Measurements from ENCODE around the gene G2E3. TPM values are rescaled to one million over a fixed set of nuclear protein-coding genes. Genes with fewer than 3 reads are reported as not detected.

Gene G2E3
- total and polyA plus RNA-seq, 2 of the 4 experiments (the other 2 are of a cell fraction): 9.6 to 19.4 TPM

- H3K36me3 ChIP-seq (ENCODE audit: control insufficient read depth, insufficient read depth, low read length): no peaks in the 10 kb centered on the region
- H3K56ac ChIP-seq (ENCODE audit: extremely low read depth, insufficient read depth, low read length): no peak overlapping the region
- POLR2A ChIA-PET (ENCODE audit: unreplicated experiment): no interaction called here
- H3K9ac ChIP-seq (ENCODE audit: low read depth, low read length): no peak overlapping the region
- no peak overlapping the region for H2BK120ac ChIP-seq (ENCODE audit: low read depth, low read length)
- no peak overlapping the region for H4K91ac ChIP-seq (ENCODE audit: insufficient read depth, low read depth, low read length)
- no peak overlapping the region for H3K18ac ChIP-seq (ENCODE audit: low read depth, low read length)
- ATAC-seq (ENCODE audit: low read depth) (no peak), DNase-seq (no peak)
- H3K9me3 ChIP-seq (ENCODE audit: control insufficient read depth, insufficient read depth, low read length): no peaks in the 10 kb centered on the region
- in situ Hi-C loops (cut with MboI; ENCODE audit: low sequenced_read_pairs) (no loop called here), intact Hi-C loops (cut with micrococcal nuclease) (no loop called here), dilution Hi-C loops (cut with HindIII; ENCODE audit: low sequenced_read_pairs, unreplicated experiment) (no loop called here)
- no peak overlapping the region for H3K14ac ChIP-seq (replicated peaks; ENCODE audit: low read depth, low read length)
- H3K9me1 ChIP-seq (ENCODE audit: insufficient read depth, low read length): peaks cover 10% of the 10 kb centered on the region
- no TSS peak for BruUV-seq (replicated peaks)
- H2AK5ac ChIP-seq (ENCODE audit: low read depth, low read length): no peak overlapping the region
- WGBS, 2 experiments (ENCODE audit: extremely low coverage in 2 of 2, insufficient read length in 1 of 2): no CpG with 5 or more reads among the region's 3 CpGs
- no peak overlapping the region for H2BK20ac ChIP-seq (ENCODE audit: low read depth, low read length)
- H3K4ac ChIP-seq (ENCODE audit: low read depth, low read length): no peak overlapping the region
- no peak overlapping the region for H3K4me3 ChIP-seq (ENCODE audit: insufficient read depth, low read depth, low read length)
- H2AFZ ChIP-seq (replicated peaks; ENCODE audit: low read length, poor library complexity): no peak overlapping the region
- CTCF ChIA-PET: no interaction called here
- no peak overlapping the region for H3K27ac ChIP-seq (ENCODE audit: insufficient read depth, low read length)
- no peak overlapping the region for H2AK9ac ChIP-seq (replicated peaks; ENCODE audit: low read depth, low read length, poor library complexity)
- no peak overlapping the region for H3K4me2 ChIP-seq (ENCODE audit: low read depth, low read length)
- no peak overlapping the region for H3K23ac ChIP-seq (ENCODE audit: low read depth, low read length)
- H3K27me3 ChIP-seq (ENCODE audit: control insufficient read depth, insufficient read depth, low read length): no peaks in the 10 kb centered on the region
- no peak overlapping the region for H2BK15ac ChIP-seq (ENCODE audit: low read depth, low read length)
- TF ChIP-seq, protein P1, sequence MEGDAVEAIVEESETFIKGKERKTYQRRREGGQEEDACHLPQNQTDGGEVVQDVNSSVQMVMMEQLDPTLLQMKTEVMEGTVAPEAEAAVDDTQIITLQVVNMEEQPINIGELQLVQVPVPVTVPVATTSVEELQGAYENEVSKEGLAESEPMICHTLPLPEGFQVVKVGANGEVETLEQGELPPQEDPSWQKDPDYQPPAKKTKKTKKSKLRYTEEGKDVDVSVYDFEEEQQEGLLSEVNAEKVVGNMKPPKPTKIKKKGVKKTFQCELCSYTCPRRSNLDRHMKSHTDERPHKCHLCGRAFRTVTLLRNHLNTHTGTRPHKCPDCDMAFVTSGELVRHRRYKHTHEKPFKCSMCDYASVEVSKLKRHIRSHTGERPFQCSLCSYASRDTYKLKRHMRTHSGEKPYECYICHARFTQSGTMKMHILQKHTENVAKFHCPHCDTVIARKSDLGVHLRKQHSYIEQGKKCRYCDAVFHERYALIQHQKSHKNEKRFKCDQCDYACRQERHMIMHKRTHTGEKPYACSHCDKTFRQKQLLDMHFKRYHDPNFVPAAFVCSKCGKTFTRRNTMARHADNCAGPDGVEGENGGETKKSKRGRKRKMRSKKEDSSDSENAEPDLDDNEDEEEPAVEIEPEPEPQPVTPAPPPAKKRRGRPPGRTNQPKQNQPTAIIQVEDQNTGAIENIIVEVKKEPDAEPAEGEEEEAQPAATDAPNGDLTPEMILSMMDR (conservative IDR thresholded peaks at IDR 0.05; ENCODE audit: low read depth, low read length): no peak
- TF ChIP-seq MAFK (IDR thresholded peaks at IDR 0.05; ENCODE audit: low read depth, low read length) (no peak), RAD21 (IDR thresholded peaks at IDR 0.05; ENCODE audit: low read length) (no peak), CEBPB (IDR thresholded peaks at IDR 0.05; ENCODE audit: low read depth, low read length) (no peak), CHD1 (IDR thresholded peaks at IDR 0.05; ENCODE audit: low read depth, low read length) (no peak), FOS (IDR thresholded peaks at IDR 0.05; ENCODE audit: low read depth, low read length) (no peak), RCOR1 (IDR thresholded peaks at IDR 0.05; ENCODE audit: insufficient replicate concordance, low read length) (no peak)
- TF ChIP-seq, protein P2, sequence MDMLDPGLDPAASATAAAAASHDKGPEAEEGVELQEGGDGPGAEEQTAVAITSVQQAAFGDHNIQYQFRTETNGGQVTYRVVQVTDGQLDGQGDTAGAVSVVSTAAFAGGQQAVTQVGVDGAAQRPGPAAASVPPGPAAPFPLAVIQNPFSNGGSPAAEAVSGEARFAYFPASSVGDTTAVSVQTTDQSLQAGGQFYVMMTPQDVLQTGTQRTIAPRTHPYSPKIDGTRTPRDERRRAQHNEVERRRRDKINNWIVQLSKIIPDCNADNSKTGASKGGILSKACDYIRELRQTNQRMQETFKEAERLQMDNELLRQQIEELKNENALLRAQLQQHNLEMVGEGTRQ (IDR thresholded peaks at IDR 0.05; ENCODE audit: low read depth, low read length): no peak
- no peak overlapping the region for H4K5ac ChIP-seq (ENCODE audit: low read depth, low read length)
- H3K4me1 ChIP-seq (ENCODE audit: control insufficient read depth, insufficient read depth, low read length): peaks cover 4% of the 10 kb centered on the region
- no peak overlapping the region for H4K8ac ChIP-seq (ENCODE audit: low read depth in 2 of 2, low read length in 2 of 2)
- H4K20me1 ChIP-seq (ENCODE audit: insufficient read depth, low read length): peaks cover 31% of the 10 kb centered on the region
- peaks cover 5 to 39% of the 10 kb centered on the region in 2 experiments; a peak in 3 of 4 replicates for H3K79me1 ChIP-seq (ENCODE audit: low read depth in 1 of 2, low read length in 2 of 2)
- H2BK5ac ChIP-seq (ENCODE audit: low read depth, low read length, poor library complexity, severe bottlenecking): no peak overlapping the region
Observed at GRCh38 chr14:30572237-30572636, 13.3 kb downstream of the G2E3 start.

Data from IMR-90 (cell line).